ENCODE data around the gene CXCL17.
"Not testable (repeated sequence)": the region's sequence is repeated elsewhere in the genome, so short reads cannot be mapped to it uniquely, and the experiment has no call there.

Gene CXCL17, protein sequence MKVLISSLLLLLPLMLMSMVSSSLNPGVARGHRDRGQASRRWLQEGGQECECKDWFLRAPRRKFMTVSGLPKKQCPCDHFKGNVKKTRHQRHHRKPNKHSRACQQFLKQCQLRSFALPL

DNA sequence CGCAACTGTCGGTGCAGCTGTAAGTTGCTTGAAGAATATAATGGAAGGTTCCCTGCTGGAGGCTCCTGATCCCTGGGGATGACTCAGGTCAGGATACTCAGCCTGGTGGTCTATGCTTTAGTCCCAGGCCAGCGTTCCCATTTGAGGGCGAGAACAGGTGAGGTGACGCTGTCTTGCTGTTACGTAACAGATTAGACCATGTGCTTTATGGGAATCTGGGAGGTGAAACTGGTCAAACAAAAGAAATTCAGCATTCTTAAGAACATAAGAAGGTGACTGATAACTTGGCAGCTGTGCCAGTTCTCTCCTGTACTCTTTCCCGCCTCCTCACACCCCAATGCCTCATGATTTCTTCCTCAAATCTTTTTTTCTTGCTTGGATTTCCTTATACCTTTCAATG, at the start of gene CXCL17:
Gene CXCL17, minus strand, starts transcription at position 114 of the 400 bp plus-strand sequence. CDS start 114 bp downstream, outside the sequence.
- H3K27ac ChIP-seq = no peak within 1 kb of the TSS
- no peak for TF ChIP-seq ZFX (IDR thresholded peaks at IDR 0.05)
- TF ChIP-seq, protein P1, sequence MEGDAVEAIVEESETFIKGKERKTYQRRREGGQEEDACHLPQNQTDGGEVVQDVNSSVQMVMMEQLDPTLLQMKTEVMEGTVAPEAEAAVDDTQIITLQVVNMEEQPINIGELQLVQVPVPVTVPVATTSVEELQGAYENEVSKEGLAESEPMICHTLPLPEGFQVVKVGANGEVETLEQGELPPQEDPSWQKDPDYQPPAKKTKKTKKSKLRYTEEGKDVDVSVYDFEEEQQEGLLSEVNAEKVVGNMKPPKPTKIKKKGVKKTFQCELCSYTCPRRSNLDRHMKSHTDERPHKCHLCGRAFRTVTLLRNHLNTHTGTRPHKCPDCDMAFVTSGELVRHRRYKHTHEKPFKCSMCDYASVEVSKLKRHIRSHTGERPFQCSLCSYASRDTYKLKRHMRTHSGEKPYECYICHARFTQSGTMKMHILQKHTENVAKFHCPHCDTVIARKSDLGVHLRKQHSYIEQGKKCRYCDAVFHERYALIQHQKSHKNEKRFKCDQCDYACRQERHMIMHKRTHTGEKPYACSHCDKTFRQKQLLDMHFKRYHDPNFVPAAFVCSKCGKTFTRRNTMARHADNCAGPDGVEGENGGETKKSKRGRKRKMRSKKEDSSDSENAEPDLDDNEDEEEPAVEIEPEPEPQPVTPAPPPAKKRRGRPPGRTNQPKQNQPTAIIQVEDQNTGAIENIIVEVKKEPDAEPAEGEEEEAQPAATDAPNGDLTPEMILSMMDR (conservative IDR thresholded peaks at IDR 0.05) = no peak

DNA sequence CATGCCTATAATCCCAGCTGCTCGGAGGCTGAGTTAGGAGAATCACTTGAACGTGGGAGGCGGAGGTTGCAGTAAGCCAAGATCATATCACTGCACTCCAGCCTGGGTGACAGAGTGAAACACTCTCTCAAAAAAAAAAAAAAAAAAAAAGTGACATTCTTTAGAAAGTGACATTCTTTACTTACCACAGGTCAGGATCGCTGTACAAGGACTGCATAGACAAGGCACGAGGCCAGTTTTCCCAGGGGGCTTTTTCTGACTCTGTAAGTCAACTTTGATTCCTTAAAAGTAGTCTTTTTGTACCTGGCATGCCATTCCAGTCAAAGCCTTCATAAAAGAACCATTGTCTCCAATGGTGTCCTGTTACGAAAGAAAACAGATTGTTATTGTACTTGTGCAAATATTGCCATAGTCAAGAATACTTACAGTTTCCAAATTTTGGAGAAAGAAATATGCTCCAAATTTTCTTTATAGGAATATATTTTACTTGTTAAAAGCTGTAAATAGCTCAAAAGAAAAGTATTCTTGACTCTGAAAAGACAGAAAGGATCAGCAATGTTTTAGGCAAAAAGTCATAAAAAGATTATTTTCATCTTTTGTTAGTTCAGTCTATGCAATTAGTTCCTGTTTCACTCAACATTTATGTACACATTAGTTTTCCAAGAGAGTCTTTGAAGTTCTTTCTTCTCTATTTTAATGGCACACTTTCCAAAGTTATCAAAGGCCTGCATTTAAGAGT, 46.2 kb upstream of the CXCL17 start:
- TF ChIP-seq ZFX (IDR thresholded peaks at IDR 0.05) = no peak
- TF ChIP-seq, protein P1 (conservative IDR thresholded peaks at IDR 0.05) = no peak

DNA sequence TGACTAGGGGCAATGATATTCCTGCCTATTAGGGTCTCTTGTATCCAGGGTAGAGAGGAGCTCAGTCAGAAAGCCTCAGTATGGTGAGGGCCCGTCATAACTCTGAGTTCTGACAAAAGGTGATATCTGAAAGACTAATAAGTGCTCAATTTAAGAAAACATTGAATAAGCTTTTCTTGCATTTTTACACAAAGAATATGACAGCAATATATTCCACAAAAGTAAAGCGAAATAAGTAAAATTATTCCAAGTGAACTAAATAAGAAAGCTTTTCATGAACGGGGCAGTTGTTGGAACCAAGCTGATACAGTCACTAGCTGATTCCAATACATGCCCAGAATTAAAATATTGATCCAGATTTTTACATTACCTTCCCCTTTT, 45.0 kb upstream of the CXCL17 start:
- H3K27ac ChIP-seq = no peak overlapping the region
- TF ChIP-seq ZFX (IDR thresholded peaks at IDR 0.05) = no peak
- TF ChIP-seq, protein P1 (conservative IDR thresholded peaks at IDR 0.05) = no peak

More for the DNA sequence above, 46.2 kb upstream of the CXCL17 start:
- H3K27ac ChIP-seq = no peak overlapping the region

DNA sequence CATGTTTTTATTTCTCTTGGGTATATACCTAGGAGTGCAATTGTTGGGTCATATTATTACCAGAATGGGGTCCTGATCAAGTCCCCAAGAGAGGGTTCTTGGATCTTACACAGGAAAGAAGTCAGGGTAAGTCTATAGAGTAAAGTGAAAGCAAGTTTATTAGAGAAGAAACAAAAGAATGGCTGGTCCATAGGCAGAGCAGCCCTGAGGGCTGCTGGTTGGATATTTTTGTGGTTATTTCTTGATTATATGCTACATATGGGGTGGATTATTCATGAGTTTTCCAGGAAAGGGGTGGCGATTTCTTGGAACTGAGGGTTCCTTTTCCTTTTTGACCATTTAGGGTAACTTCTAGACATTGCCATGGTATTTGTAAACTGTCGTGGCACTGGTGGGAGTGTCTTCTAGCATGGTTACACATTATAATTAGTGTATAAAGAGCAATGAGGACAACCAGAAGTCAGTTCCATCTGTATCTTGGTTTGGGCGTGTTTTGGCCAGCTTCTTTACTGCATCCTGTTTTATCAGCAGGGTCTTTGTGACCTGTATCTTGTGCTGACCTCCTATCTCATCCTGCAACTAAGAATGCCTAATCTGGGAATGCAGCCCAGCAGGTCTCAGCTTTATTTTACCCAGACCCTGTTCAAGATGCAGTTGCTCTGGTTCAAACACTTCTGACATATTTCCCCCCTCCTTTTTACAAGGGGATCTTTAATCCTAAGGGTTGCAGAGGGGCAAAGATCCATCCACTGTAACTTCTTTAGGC, 44.5 kb upstream of the CXCL17 start:
- no peak overlapping the region for H3K27ac ChIP-seq
- TF ChIP-seq ZFX (IDR thresholded peaks at IDR 0.05) = no peak
- TF ChIP-seq, protein P1 (conservative IDR thresholded peaks at IDR 0.05) = no peak

DNA sequence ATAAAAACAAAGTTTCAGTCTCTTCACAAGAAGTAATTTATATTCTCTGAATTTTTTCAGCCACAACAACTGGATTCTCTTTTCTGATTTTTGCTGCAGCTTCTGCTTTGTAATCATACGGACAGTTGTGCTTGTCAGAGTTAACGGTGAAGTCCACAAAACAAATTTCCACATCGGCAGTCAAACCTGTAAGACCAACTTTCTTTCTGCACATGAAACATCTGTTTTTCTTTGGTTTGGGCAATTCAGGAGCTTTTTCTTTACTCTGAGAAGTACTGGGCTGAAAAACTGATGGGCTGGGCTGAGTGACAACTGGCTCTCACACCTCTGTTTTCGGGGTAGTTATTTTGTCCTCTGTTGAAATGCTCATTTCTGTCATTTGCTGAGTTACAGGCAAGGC, 42.3 kb upstream of the CXCL17 start:
- not testable (repeated sequence) for H3K27ac ChIP-seq

DNA sequence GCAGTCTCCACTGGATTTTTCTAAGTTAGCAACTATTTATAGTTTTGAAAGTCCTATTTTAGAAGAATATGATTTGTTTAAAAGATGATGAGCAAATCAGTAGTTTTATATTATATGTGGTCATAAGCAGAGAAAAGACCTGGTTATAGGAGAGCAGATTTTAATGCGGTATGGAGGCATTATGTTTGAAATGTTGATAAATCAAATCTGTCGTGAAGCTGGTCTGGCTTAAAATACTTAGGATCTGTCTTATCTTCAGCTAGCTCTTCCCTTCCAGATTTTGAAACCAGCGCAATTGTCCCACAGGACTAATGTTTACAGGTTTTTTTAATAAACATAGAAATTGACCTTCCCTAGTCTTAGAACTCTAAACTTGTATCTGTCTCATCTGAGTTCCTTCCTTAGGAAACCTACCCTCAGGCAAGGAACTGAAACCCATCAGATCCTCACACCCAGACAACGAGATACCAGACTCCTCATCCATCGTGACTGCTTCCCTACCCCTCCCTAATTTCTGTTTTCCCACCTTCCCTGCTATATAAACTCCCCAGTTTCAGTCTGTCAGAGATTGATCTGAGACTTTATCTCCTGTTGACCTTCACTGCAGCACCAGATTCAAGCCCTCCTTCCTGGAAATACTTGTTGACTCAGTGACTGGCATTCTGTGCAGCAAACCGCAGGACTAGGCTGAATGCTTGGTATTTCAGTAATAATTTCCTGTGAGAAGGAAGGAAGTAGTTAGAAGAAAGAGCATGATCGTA, 37.8 kb upstream of the CXCL17 start:
- H3K27ac ChIP-seq = no peak overlapping the region
- no peak for TF ChIP-seq ZFX (IDR thresholded peaks at IDR 0.05)
- TF ChIP-seq, protein P1 (conservative IDR thresholded peaks at IDR 0.05) = no peak

DNA sequence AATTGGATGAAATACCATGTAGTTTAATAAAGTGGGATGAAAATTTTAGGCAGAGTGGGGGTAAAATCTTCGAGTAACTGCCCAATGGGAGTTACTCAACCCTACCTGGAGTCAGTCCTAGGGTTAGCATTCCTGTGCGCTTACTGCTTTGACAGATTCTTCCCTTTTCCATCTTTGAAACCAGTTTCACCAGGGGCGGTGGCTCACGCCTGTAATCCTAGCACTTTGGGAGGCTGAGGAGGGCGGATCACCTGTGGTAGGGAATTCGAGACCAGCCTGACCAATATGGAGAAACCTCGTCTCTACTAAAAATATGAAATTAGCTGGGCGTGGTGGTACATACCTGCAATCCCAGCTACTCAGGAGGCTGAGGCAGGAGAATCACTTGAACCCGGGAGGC, 37.0 kb upstream of the CXCL17 start:
- TF ChIP-seq ZFX (IDR thresholded peaks at IDR 0.05) = no peak
- TF ChIP-seq, protein P1 (conservative IDR thresholded peaks at IDR 0.05) = no peak

More for the DNA sequence above, 37.0 kb upstream of the CXCL17 start:
- H3K27ac ChIP-seq = no peak overlapping the region

Data from C4-2B (cell line).